Left ventricle myocardium superior (tissue), 1 donor: Measurements from ENCODE around the gene SCGB1A1. TPM values are rescaled to one million over a fixed set of nuclear protein-coding genes. Genes with fewer than 3 reads are reported as not detected.

Source experiments
- ATAC-seq: fragments of 200-7000 bp; cut with Tn5 transposase; one replicate; pipeline ENCODE4 v1.9.1; 2020; ENCODE audit warnings: mild to moderate bottlenecking, moderate library complexity
- DNase-seq: peaks from one replicate; pipeline ENCODE4 v3.0.0-alpha.2; 2020
- intact Hi-C: fragments of 100-400 bp; cut with micrococcal nuclease; formaldehyde crosslinking; loops from one replicate; pipeline ENCODE4 v1.11.0; 2022
- total RNA-seq: library from RNA; stranded (reverse); fragmentation: NEBNext Ultra II Directional; extraction: Animal tissue kit (Norgen Biotek cat#: 25700); gene quantifications from one replicate; pipeline ENCODE4 v1.2.1, GENCODE V29; 2021
- donor health status: DM: no; HTN: yes; CAD: no; lungs with severe emphysema.

Gene SCGB1A1
- total RNA-seq, 1 donor from 2014 or later, result not detected

GRCh38 chr11:62461740-62462507 is 43.1 kb downstream of the SCGB1A1 start:
- intact Hi-C loops, result no loop called here
- ATAC-seq (no peak), DNase-seq (no peak)

GRCh38 chr11:62462508-62462892 is 43.7 kb downstream of the SCGB1A1 start:
- intact Hi-C loops, result no loop called here
- no peak for ATAC-seq
- DNase-seq, result no peak

GRCh38 chr11:62463121-62463542 is 44.3 kb downstream of the SCGB1A1 start:
- no peak for ATAC-seq
- intact Hi-C loops, result no loop called here
- DNase-seq, result no peak

GRCh38 chr11:62464655-62465054 is 45.8 kb downstream of the SCGB1A1 start:
- DNase-seq (no peak), ATAC-seq (no peak)
- intact Hi-C loops, result no loop called here

- ATAC-seq (no peak), DNase-seq (no peak)
- intact Hi-C loops, result no loop called here
Measured at GRCh38 chr11:62466444-62466843, 47.6 kb downstream of the SCGB1A1 start.

- intact Hi-C loops, result no loop called here
- DNase-seq, result no peak
- no peak for ATAC-seq
Measured at GRCh38 chr11:62468577-62468976, 49.7 kb downstream of the SCGB1A1 start.

GRCh38 chr11:62471603-62472002 is 52.8 kb downstream of the SCGB1A1 start:
- no peak for DNase-seq
- intact Hi-C loops, result no loop called here
- no peak for ATAC-seq

- no peak for DNase-seq
- peak; percentile 49 for ATAC-seq
Measured at GRCh38 chr11:62472063-62472884, 53.4 kb downstream of the SCGB1A1 start.

More at GRCh38 chr11:62472063-62472884, 53.4 kb downstream of the SCGB1A1 start:
- intact Hi-C loops, result no loop called here

Other genes starting within 250 kb of the SCGB1A1 start
- not detected for gene SCGB1D1, start 228.8 kb upstream of the SCGB1A1 start, total RNA-seq
- gene SCGB2A1, start 210.4 kb upstream of the SCGB1A1 start, total RNA-seq, result not detected
- 4.0 TPM for gene SCGB1D2, start 176.8 kb upstream of the SCGB1A1 start, total RNA-seq
- gene SCGB2A2, start 148.9 kb upstream of the SCGB1A1 start, total RNA-seq, result not detected
- not detected for gene SCGB1D4, start 120.0 kb upstream of the SCGB1A1 start, total RNA-seq
- gene ASRGL1, start 81.6 kb upstream of the SCGB1A1 start, total RNA-seq, result 3.1 TPM
- gene AHNAK, start 127.8 kb downstream of the SCGB1A1 start, total RNA-seq, result 354 TPM
- gene EEF1G, start 154.9 kb downstream of the SCGB1A1 start, total RNA-seq, result 804 TPM
- 12.3 TPM for gene TUT1, start 172.5 kb downstream of the SCGB1A1 start, total RNA-seq
- gene MTA2, start 182.8 kb downstream of the SCGB1A1 start, total RNA-seq, result 33.1 TPM
- 12.9 TPM for gene EML3, start 193.7 kb downstream of the SCGB1A1 start, total RNA-seq
- 1.7 TPM for gene ROM1, start 194.2 kb downstream of the SCGB1A1 start, total RNA-seq
- 12.1 TPM for gene B3GAT3, start 203.0 kb downstream of the SCGB1A1 start, total RNA-seq
- 106 TPM for gene GANAB, start 227.6 kb downstream of the SCGB1A1 start, total RNA-seq
- 12.0 TPM for gene INTS5, start 234.3 kb downstream of the SCGB1A1 start, total RNA-seq
- gene C11orf98, start 246.2 kb downstream of the SCGB1A1 start, total RNA-seq, result 27.1 TPM
- 3.1 TPM for gene CSKMT, start 246.3 kb downstream of the SCGB1A1 start, total RNA-seq